HG03520 (cell line): ENCODE measurements around the gene MEF2B.
"Not testable (repeated sequence)": the region's sequence is repeated elsewhere in the genome, so short reads cannot be mapped to it uniquely, and the experiment has no call there.

ENCODE experiments used
- ATAC-seq: cut with Tn5 transposase; IDR thresholded peaks from one replicate; pipeline ENCODE4 v1.9.1; 2021; ENCODE audit warnings: mild to moderate bottlenecking, moderate library complexity; ENCODE audit not compliant: unreplicated experiment

Gene MEF2B

GRCh38 chr19:19157808-19158207 is 12.3 kb downstream of the MEF2B start:
- ATAC-seq = no peak

GRCh38 chr19:19155495-19156219 is 14.4 kb downstream of the MEF2B start:
- peak; percentile 64 for ATAC-seq

DNA sequence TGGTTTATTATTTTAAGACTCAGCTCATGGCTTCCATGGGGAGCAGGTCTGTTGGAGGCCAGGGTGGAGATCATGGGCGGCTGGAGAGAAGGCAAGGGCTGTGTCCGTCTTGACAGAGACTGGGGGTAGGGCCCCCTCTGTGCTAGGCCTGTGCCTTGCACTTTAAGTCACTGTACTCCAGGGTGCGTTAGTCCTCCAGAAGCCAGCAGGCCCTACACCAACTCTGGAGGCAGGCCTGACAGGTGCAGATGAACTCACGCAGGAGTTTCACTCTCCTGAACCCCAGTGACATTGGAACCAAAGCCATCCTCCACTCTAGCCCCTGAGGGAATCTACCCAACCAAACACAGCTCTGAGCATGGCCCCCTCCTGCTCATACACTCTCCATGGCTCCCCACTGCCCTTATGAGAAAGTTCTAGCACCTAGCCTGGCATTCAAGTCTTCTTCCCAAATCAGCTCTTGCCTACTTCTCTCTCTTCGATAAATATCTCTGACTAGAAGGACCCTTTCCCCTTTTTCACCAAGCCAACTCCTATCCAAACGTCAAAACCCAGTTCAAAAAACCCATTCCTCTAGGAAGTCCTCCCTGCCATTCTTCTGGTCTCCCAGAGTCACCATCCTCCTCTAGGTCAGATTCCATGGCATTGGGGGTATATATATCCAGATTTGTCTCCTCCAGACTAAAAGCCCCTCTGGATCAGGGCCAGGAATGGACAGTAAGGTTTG is 15.1 kb downstream of the MEF2B start:
- ATAC-seq = no peak

DNA sequence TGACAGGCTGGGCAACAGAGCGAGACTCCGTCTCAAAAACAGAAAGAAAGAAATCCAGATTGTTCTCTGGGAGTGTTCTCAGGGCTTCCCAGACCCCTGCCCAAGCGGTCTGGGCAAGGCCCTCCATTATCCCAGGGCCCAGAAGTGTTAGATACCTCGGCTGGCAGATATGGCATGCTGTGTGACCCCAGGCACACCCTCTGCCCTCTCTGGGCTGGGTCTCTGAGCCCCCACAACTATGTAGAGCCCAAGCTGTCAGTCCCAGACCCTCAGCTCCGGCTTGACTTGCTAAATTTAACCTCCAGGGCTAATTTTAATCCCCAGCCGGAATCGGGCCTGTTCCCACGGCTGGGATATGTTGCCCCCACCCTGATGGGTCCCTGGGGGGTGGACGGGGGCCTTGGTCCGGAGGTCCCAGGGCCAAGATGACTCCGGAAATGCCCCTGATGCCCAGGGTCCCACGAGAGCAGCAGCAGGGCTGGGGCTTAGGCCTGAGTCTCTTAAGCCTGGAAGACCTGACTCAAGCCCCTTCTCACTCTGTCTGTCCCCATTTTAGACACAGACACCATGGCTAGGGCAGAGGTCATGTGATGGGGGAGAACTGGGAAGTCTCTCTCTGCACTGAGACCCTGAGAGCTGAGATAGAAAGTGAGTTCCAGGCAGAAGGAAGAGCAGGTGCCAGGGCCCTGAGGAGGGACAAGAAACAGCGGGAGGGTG is 17.2 kb downstream of the MEF2B start:
- ATAC-seq = no peak

- no peak for ATAC-seq
These were observed 18.6 kb downstream of the MEF2B start for GRCh38 chr19:19151418-19151817.

DNA sequence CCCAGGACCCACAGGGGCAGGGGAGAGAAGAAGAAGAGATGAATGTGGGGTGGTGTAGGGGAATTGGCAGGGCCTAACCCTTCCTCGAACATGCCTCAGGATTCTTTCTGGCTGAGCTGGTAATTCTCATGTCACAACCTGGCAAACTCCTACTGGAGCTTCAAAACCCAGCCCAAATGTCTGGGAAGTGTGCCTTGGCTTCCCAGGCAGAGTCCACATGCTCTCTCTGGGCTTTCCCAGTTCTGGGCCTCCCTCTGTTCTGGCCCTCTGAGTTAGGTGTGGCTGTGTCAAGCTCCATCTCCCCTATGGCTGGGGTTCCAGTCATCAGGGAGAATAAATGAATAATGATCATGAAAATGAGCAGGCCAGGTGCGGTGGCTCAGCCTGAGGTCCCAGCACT is 20.6 kb downstream of the MEF2B start:
- no peak for ATAC-seq

DNA sequence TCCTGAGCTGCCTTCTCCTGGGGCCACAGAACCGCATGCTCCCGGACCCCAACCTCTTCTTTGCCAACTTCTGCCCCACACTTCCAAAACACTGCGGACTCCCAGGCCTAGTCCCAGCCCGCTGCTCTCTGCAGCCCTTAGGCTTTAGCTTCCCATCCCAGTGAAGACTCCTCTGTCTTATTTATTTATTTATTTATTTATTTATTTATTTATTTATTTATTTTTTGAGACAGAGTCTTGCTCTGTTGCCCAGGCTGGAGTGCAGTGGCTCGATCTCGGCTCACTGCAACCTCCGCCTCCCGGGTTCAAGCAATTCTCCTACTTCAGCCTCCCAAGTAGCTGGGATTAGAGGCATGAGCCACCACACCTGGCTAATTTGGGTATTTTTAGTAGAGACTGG is 21.6 kb downstream of the MEF2B start:
- ATAC-seq = not testable (repeated sequence)

DNA sequence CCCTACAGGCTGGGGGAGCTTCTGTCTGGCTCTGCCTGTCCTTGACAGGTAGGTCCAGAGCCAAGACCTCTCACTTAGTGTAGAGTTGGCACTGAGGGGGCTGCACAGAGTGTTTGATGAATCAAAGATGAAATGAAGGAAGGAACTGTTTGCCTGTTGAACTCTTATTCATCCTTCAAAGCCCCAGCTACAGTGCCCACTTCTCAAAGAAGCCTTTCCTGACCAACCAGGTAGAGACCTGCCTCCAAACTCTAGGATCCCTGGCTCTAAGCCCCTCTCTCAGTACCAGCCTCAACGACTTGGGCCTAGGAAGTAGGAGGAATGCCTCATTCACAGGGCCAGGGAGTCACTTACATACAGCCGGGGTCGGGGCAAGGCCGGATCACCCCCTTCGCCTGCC is 22.7 kb downstream of the MEF2B start:
- no peak for ATAC-seq

DNA sequence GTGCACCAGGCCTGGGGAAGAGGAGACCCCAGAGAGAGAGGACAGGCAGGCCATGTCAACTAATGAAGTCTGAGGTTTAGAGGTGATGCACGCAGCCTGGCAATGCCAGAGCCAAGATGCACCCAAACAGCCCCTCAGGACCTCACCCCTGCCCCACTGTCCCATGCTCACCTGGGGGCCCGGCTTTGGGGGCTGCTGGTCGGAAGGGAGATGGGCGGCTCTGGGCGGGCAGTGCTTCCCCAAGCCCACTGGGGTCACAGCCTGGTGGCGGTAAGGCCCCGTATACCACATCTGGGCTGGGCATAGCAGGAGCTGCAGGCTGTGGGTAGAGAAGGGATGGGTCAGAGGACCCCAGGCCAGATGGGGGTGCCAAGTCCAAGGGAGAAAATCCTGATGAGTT is 23.2 kb downstream of the MEF2B start:
- ATAC-seq = no peak

DNA sequence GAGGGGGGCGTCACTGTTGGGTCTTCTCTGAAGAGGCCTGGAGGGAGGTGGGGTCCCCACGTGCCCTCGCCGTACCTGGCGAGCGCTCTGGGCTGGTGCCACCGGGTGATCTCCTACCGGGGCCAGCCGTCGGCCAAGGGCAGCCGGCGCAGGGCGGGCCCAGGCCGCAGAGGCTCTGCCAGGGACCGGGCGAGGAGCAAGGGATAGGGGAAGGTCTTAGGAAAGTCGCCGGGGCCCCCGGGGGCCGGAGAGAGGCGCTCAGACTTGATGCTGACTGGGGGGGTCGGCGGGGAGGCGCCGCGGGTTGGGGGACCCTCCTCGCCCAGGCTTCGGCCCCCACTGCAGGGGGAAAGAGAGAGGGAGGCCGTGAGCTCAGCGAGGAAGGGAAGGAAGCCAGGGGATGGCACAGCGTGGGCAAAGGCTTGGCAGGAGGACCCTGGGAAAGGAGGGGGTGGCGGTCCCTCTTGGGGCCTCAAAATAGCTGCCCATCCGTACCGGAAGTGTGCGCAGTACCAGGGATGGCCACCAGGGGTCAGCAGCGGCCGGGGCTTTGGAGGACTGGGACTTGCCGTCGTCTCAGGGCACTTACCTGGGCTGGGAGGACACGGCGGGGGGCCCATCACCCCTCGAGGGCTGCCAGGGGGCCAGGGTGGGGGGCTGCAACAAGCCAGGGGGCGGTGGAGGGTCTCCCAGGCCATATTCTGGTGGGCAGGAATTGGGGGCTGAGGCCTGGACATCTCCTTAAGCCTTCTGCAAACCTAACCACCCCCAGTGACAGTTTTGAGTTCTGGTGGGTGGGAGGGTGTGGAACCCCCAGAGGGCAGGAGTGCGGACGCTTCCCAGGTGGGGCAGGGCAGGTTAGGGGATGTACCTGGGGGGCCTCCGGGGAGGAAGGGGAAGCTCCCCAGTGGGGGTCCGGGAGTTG is 24.1 kb downstream of the MEF2B start:
- no peak for ATAC-seq

DNA sequence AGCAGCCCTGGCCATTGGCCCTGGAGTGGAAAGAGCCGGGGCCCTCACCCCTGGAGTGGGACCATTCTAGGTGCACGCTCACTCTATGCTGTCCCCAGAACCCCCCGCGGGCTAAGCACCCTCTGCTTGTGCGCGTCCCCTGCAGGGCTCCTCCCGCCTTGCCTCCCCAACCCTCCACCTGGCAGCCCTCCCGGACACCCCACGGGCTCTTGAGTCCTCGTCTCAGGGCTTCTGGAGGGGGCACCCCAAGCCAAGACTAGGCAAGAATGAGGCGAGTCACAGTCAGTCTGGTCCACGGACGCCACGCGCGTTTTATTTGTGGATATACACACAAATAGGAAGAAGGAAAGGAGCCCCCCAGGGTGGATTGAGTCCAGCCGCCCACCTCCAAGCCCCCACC is 24.8 kb downstream of the MEF2B start:
- ATAC-seq = no peak

GRCh38 chr19:19142347-19142746 is 27.7 kb downstream of the MEF2B start:
- ATAC-seq = no peak

GRCh38 chr19:19140476-19140875 is 29.6 kb downstream of the MEF2B start:
- ATAC-seq = no peak

- no peak for ATAC-seq
These were observed 30.2 kb downstream of the MEF2B start for GRCh38 chr19:19139876-19140229.

GRCh38 chr19:19138109-19138981 is 31.7 kb downstream of the MEF2B start, which contains the start of gene TMEM161A:
Gene TMEM161A (minus strand): TSS chr19:19138478. CDS start chr19:19138428, 50 bp downstream.
- peak; percentile 91 for ATAC-seq

GRCh38 chr19:19137556-19138108 is 32.4 kb downstream of the MEF2B start:
- no peak for ATAC-seq

- not testable (repeated sequence) for ATAC-seq
These were observed 34.4 kb downstream of the MEF2B start for GRCh38 chr19:19135713-19136112.

DNA sequence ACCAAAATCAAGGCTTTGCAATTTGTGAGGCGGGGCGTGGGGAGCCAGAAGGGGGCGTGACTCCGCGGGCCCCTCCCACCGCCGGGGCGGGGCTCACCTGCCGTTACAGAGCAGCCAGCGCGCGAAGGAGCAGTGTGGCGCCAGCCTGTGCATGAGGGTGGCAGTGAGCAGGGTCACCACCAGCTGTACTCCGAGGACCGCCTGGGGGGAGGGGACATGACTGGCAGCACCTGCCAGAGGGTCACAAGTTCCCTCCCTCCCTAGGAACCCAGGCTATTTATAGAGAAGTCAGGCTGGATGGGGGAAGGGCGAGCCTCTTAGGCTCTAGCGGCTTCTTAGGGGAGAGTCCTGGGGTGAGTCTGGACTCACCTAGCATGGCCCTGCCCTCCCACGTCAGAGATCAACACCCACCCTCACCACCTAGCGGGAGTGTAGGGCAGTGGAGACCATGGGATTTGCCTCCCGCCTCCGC is 35.3 kb downstream of the MEF2B start:
- no peak for ATAC-seq

- ATAC-seq = no peak
These were observed 36.1 kb downstream of the MEF2B start for GRCh38 chr19:19133985-19134384.
